Measurements from ENCODE around the gene VAPB. TPM values are rescaled to one million over a fixed set of nuclear protein-coding genes. Genes with fewer than 3 reads are reported as not detected.

VAPB gene
- total and polyA plus RNA-seq, 10 donors, result 11.2 to 32.5 (median 23.3) TPM

DNA sequence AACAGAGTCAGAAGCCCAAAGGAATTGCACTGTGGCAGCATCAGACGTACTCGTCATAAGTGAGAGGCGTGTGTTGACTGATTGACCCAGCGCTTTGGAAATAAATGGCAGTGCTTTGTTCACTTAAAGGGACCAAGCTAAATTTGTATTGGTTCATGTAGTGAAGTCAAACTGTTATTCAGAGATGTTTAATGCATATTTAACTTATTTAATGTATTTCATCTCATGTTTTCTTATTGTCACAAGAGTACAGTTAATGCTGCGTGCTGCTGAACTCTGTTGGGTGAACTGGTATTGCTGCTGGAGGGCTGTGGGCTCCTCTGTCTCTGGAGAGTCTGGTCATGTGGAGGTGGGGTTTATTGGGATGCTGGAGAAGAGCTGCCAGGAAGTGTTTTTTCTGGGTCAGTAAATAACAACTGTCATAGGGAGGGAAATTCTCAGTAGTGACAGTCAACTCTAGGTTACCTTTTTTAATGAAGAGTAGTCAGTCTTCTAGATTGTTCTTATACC, 55.8 kb downstream of the VAPB start:
- TF ChIP-seq POLR2A (IDR thresholded peaks at IDR 0.05) (no peak), POLR2AphosphoS5 (IDR thresholded peaks at IDR 0.05) (no peak)
- TF ChIP-seq, protein P1, sequence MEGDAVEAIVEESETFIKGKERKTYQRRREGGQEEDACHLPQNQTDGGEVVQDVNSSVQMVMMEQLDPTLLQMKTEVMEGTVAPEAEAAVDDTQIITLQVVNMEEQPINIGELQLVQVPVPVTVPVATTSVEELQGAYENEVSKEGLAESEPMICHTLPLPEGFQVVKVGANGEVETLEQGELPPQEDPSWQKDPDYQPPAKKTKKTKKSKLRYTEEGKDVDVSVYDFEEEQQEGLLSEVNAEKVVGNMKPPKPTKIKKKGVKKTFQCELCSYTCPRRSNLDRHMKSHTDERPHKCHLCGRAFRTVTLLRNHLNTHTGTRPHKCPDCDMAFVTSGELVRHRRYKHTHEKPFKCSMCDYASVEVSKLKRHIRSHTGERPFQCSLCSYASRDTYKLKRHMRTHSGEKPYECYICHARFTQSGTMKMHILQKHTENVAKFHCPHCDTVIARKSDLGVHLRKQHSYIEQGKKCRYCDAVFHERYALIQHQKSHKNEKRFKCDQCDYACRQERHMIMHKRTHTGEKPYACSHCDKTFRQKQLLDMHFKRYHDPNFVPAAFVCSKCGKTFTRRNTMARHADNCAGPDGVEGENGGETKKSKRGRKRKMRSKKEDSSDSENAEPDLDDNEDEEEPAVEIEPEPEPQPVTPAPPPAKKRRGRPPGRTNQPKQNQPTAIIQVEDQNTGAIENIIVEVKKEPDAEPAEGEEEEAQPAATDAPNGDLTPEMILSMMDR (IDR thresholded peaks at IDR 0.05 in 8 of 11, conservative IDR thresholded peaks at IDR 0.05 in 3 of 11), result no peak
- no peak for DNase-seq
- H3K36me3 ChIP-seq, result peaks cover 0 to 97% (median 40%) of the 10 kb centered on the region in 6 donors
- H3K4me3 ChIP-seq, result no peak overlapping the region
- H3K27ac ChIP-seq, result no peak overlapping the region
- intact Hi-C loops (cut with DNase I; ENCODE audit: low total_unique reads), result loop anchor here (5.0 to 10.0 kb wide), 2 partner anchors 50 to 208 kb away; no protein-coding TSS in a partner anchor
- 96 to 98% (median 97%) methylated on average over 5 of the region's 5 CpGs for WGBS, 5 donors
- no peaks in the 10 kb centered on the region for H3K9me3 ChIP-seq
- peaks cover 0 to 12% (median 3%) of the 10 kb centered on the region in 6 donors for H3K4me1 ChIP-seq
- H3K27me3 ChIP-seq (replicated peaks in 1 of 7), result no peaks in the 10 kb centered on the region

DNA sequence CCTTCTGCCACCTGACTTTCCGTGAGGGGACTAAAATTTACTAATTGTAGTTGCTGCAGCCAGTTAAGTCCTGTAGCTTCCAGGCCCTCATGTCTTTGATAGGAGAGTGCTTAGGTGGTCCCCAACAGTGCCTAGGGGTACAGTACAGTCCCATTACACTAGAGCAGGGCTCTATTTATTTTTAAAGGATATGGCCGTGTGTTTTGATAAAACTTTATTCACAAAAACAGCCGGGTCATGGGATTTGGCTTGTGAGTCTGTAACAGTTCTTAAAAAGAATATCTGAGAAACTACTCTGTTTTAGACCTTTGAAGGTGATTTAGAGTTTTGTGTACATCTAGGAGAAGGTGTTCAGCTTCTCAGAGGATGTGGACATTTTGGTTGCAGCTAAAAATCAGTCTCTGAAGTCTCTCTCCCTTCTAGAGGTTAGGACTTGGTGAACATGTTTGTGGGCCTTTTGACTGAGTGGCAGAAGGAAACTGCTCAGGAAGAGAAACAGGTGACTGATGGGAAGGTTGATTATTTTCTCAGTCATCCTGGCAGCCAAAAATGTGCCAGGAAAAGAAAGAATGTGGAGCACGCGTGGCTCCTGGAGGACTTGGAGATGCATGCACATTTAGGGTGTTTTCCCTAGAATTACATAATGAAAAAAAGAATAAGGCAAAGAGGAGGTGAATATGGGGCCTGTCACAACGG, 57.4 kb downstream of the VAPB start:
- H3K27me3 ChIP-seq (replicated peaks in 1 of 7), result no peaks in the 10 kb centered on the region

DNA sequence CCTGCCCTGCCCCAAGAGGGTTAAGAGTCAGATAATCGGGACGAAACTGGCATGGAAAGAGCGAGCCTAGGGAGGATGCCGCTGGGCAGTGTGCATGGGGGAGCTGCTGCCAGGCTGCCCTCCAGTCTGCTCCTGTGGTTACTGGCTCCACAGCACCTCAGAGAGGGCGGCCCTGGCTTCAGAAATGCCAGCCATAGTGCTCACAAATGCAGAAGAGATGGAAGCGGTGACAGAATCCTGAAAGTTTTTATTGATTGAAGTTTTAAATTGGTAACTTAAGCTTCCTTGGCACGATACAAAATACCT, 57.9 kb downstream of the VAPB start:
- no peaks in the 10 kb centered on the region for H3K27me3 ChIP-seq (replicated peaks in 1 of 7)
- no peak overlapping the region for H3K27ac ChIP-seq
- no peaks in the 10 kb centered on the region for H3K9me3 ChIP-seq
- peaks cover 0 to 89% (median 36%) of the 10 kb centered on the region in 6 donors for H3K36me3 ChIP-seq
- DNase-seq, result no peak
- intact Hi-C loops (cut with DNase I; ENCODE audit: low total_unique reads), result loop anchor here (5.0 to 10.0 kb wide), 2 partner anchors 52 to 210 kb away; no protein-coding TSS in a partner anchor
- TF ChIP-seq POLR2A (IDR thresholded peaks at IDR 0.05) (no peak), POLR2AphosphoS5 (IDR thresholded peaks at IDR 0.05) (peak in 1 of 3 donors; percentile 44)
- H3K4me3 ChIP-seq, result no peak overlapping the region
- WGBS, 5 donors, result 84 to 94% (median 90%) methylated on average over 7 of the region's 7 CpGs
- peaks cover 0 to 10% (median 0%) of the 10 kb centered on the region in 6 donors for H3K4me1 ChIP-seq

More for the DNA sequence above, 57.4 kb downstream of the VAPB start:
- peaks cover 0 to 89% (median 35%) of the 10 kb centered on the region in 6 donors for H3K36me3 ChIP-seq
- H3K27ac ChIP-seq, result no peak overlapping the region
- intact Hi-C loops (cut with DNase I; ENCODE audit: low total_unique reads), result loop anchor here (5.0 to 10.0 kb wide), 2 partner anchors 52 to 209 kb away; no protein-coding TSS in a partner anchor
- H3K9me3 ChIP-seq, result no peaks in the 10 kb centered on the region
- no peak overlapping the region for H3K4me3 ChIP-seq
- TF ChIP-seq, protein P1 (IDR thresholded peaks at IDR 0.05 in 8 of 11, conservative IDR thresholded peaks at IDR 0.05 in 3 of 11), result no peak
- TF ChIP-seq POLR2AphosphoS5 (IDR thresholded peaks at IDR 0.05) (no peak), POLR2A (IDR thresholded peaks at IDR 0.05) (no peak)
- DNase-seq, result no peak
- peaks cover 0 to 10% (median 0%) of the 10 kb centered on the region in 6 donors for H3K4me1 ChIP-seq
- WGBS, 5 donors, result 86 to 95% (median 89%) methylated on average over 6 of the region's 6 CpGs

DNA sequence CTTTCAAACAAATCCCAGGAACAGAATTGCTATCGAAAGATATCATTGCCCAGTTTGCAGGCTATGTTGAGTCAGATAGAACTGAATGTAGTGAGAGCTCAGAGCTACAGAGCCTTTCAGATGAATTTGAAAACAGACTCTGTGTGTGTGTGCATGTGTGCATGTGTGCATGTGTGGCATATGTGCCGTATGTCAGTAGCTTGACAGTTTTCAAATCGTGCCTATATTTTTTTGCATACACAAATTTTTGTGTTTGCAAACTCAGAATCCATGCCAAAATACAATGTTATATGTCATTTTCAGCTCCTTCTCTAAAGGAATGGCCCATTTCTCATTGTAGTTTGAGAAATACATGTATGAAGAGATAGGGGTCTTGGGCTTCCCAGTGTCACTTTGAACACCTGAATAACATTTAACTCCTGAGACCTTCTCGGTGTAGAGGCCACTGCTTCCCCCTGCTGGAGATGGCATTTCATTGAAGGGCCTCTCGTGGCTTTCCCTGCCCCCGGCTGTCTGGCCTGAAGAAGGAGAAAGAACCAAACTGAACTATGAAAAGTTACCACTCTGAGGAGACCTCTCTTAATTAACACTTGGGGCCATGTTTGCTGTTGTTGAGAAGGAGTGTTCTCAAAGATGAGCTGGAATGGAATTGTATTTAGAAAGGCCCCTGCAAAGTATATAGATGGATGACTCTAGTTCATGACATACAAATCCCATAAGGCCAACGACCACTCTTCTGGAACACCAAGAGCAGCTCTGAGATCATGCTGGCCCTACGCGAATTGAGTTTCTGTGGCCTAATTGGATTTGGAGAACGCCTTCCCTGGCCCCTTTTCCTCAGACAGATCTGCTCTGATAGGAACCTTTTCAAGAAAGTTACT, 58.7 kb downstream of the VAPB start:
- Histone ChIP-seq H3K4me1 (peaks cover 0 to 10% (median 0%) of the 10 kb centered on the region in 6 donors), H3K4me3 (no peak overlapping the region), H3K9me3 (no peaks in the 10 kb centered on the region), H3K27me3 (replicated peaks in 1 of 7) (no peaks in the 10 kb centered on the region), H3K36me3 (peaks cover 0 to 82% (median 35%) of the 10 kb centered on the region in 6 donors), H3K27ac (no peak overlapping the region)
- TF ChIP-seq POLR2AphosphoS5 (IDR thresholded peaks at IDR 0.05), result no peak
- no peak for TF ChIP-seq POLR2A (IDR thresholded peaks at IDR 0.05)
- TF ChIP-seq, protein P1 (IDR thresholded peaks at IDR 0.05 in 8 of 11, conservative IDR thresholded peaks at IDR 0.05 in 3 of 11), result peak in 9 of 11 experiments; percentile 21 to 71 (median 53)
- intact Hi-C loops (cut with DNase I; ENCODE audit: low total_unique reads), result loop anchor here (5.0 to 10.0 kb wide), 2 partner anchors 53 to 210 kb away; no protein-coding TSS in a partner anchor
- 67 to 80% (median 73%) methylated on average over 10 of the region's 10 CpGs for WGBS, 5 donors
- no peak for DNase-seq
